H1 (cell line): ENCODE data around the gene GRK6. TPM values are rescaled to one million over a fixed set of nuclear protein-coding genes. Genes with fewer than 3 reads are reported as not detected.

Experiments
- CTCF ChIA-PET: fragments of 300-600 bp; sonication (Branson Sonifier 250); formaldehyde crosslinking; loops from one replicate; lab custom pipeline; 2021; ENCODE audit not compliant: partially characterized antibody; lab: Charles Lee
- POLR2A ChIA-PET: fragments of 300-600 bp; sonication (Branson Sonifier 250); formaldehyde crosslinking; loops from one replicate; lab custom pipeline; 2021; ENCODE audit warnings: inconsistent platforms; ENCODE audit not compliant: partially characterized antibody; lab: Charles Lee
- DNase-seq, 2 experiments: peaks; one replicate each; pipeline versions ENCODE4 v3.0.0 to v3.0.0-alpha.2; 2010 to 2022; ENCODE audit warnings: low spot score in 2 of 2, low read depth in 1 of 2, mixed read lengths in 1 of 2
- FAIRE-seq: peaks from 2 replicates; lab custom pipeline; 2011; peaks lifted over from hg19 to GRCh38; lab: Jason Lieb, UNC
- H2AFZ ChIP-seq: 2 replicates; pipeline ENCODE4 v1.8.1; 2012; ENCODE audit warnings: low read length, inconsistent platforms
- H2AK5ac ChIP-seq: 2 replicates; pipeline ENCODE4 v1.6.1; 2013; ENCODE audit warnings: low read depth, low read length
- H2BK120ac ChIP-seq: replicated peaks from 2 replicates; pipeline ENCODE3; 2013; ENCODE audit warnings: low read depth, low read length, inconsistent platforms
- H2BK12ac ChIP-seq: 2 replicates; pipeline ENCODE4 v1.6.1; 2013; ENCODE audit warnings: low read depth, low read length
- H2BK15ac ChIP-seq: 2 replicates; pipeline ENCODE4 v1.6.1; 2013; ENCODE audit warnings: low read length
- H2BK20ac ChIP-seq: 2 replicates; pipeline ENCODE4 v1.6.1; 2013; ENCODE audit warnings: low read length
- H2BK5ac ChIP-seq: 2 replicates; pipeline ENCODE4 v1.6.1; 2013; ENCODE audit warnings: low read depth, low read length
- H3K14ac ChIP-seq: 2 replicates; pipeline ENCODE4 v1.6.1; 2013; ENCODE audit warnings: inconsistent platforms; ENCODE audit not compliant: insufficient read length
- H3K18ac ChIP-seq: 2 replicates; pipeline ENCODE4 v1.6.1; 2013; ENCODE audit warnings: low read length; ENCODE audit errors: extremely low read depth
- H3K23ac ChIP-seq: 2 replicates; pipeline ENCODE4 v1.6.1; 2013; ENCODE audit warnings: inconsistent platforms; ENCODE audit not compliant: insufficient read length
- H3K23me2 ChIP-seq: 2 replicates; pipeline ENCODE4 v1.6.1; 2013; ENCODE audit warnings: low read depth, low read length
- H3K27ac ChIP-seq: 2 replicates; pipeline ENCODE4 v1.6.1; 2011; ENCODE audit warnings: low read depth, low read length, inconsistent platforms
- H3K27me3 ChIP-seq, 4 experiments: replicated peaks in 1 of 4; 1 replicate in 1 of 4; 2 replicates in 3 of 4; pipeline versions ENCODE4 v1.6.1 to v1.8.1; 2011 to 2013; ENCODE audit warnings: low read length in 3 of 4, mild to moderate bottlenecking in 3 of 4, inconsistent platforms in 2 of 4, mixed read lengths in 2 of 4, moderate library complexity in 1 of 4; ENCODE audit not compliant: control insufficient read depth in 3 of 4, insufficient read depth in 3 of 4; ENCODE audit errors: extremely low read depth in 1 of 4
- H3K36me3 ChIP-seq, 4 experiments: 2 replicates each; pipeline versions ENCODE4 v1.6.1 to v1.8.1; 2011 to 2013; ENCODE audit warnings: mild to moderate bottlenecking in 4 of 4, low read length in 3 of 4, moderate library complexity in 2 of 4, control low read depth in 1 of 4, inconsistent platforms in 1 of 4; ENCODE audit not compliant: insufficient read depth in 4 of 4, control insufficient read depth in 2 of 4
- H3K4ac ChIP-seq: replicated peaks from 2 replicates; pipeline ENCODE3; 2013; ENCODE audit warnings: low read length, low read depth, mixed read lengths, inconsistent platforms; ENCODE audit not compliant: insufficient read length
- H3K4me1 ChIP-seq, 4 experiments: replicated peaks in 1 of 4; 1 replicate in 1 of 4; 2 replicates in 3 of 4; pipeline versions ENCODE4 v1.6.1 to v1.8.1; 2011 to 2013; ENCODE audit warnings: low read length in 3 of 4, inconsistent platforms in 2 of 4, mixed read lengths in 1 of 4; ENCODE audit not compliant: insufficient read depth in 4 of 4, control insufficient read depth in 3 of 4
- H3K4me2 ChIP-seq, 2 experiments: 2 replicates each; pipeline versions ENCODE4 v1.6.1 to v1.8.1; 2011 to 2013; ENCODE audit warnings: low read depth in 2 of 2, low read length in 2 of 2, control low read depth in 1 of 2, inconsistent platforms in 1 of 2, mild to moderate bottlenecking in 1 of 2; ENCODE audit not compliant: insufficient read depth in 1 of 2
- H3K4me3 ChIP-seq, 4 experiments: fragments of 200-600, 300-600 bp in 1 of 4; sonication (generic), shearing (Covaris generic), sonication (Bioruptor Twin) in 1 of 4; 2 replicates each; pipeline versions ENCODE4 v1.5.1 to v1.8.1; 2011 to 2016; ENCODE audit warnings: low read length in 4 of 4, low read depth in 3 of 4, control low read depth in 2 of 4, inconsistent platforms in 2 of 4, mild to moderate bottlenecking in 2 of 4, mixed read lengths in 1 of 4, moderate library complexity in 1 of 4; ENCODE audit not compliant: insufficient read depth in 2 of 4; ENCODE audit errors: extremely low read depth in 1 of 4
- H3K56ac ChIP-seq: replicated peaks from 2 replicates; pipeline ENCODE3; 2013; ENCODE audit warnings: low read depth, mild to moderate bottlenecking, mixed read lengths, low read length, inconsistent platforms; ENCODE audit not compliant: insufficient read length
- H3K79me1 ChIP-seq: 2 replicates; pipeline ENCODE4 v1.6.1; 2013; ENCODE audit warnings: low read depth, low read length, control low read depth
- H3K79me2 ChIP-seq, 2 experiments: 2 replicates each; pipeline versions ENCODE4 v1.6.1 to v1.8.1; 2012 to 2013; ENCODE audit warnings: low read length in 2 of 2, mild to moderate bottlenecking in 2 of 2, inconsistent platforms in 1 of 2; ENCODE audit not compliant: insufficient read depth in 2 of 2, control insufficient read depth in 1 of 2
- H3K9ac ChIP-seq, 4 experiments: replicated peaks in 1 of 4; 1 replicate in 1 of 4; 2 replicates in 3 of 4; pipeline versions ENCODE4 v1.6.1 to v1.8.1; 2011 to 2013; ENCODE audit warnings: low read depth in 3 of 4, low read length in 3 of 4, control low read depth in 2 of 4, mild to moderate bottlenecking in 2 of 4, moderate library complexity in 2 of 4, inconsistent platforms in 1 of 4; ENCODE audit errors: extremely low read depth in 1 of 4
- H3K9me3 ChIP-seq, 2 experiments: 2 replicates each; pipeline versions ENCODE4 v1.6.1 to v1.8.1; 2012 to 2013; ENCODE audit warnings: mild to moderate bottlenecking in 2 of 2, moderate library complexity in 2 of 2, control low read depth in 1 of 2, inconsistent platforms in 1 of 2, low read depth in 1 of 2, low read length in 1 of 2, mixed read lengths in 1 of 2; ENCODE audit not compliant: insufficient read depth in 2 of 2
- H4K20me1 ChIP-seq, 2 experiments: replicated peaks in 1 of 2; 2 replicates each; pipeline versions ENCODE3 to v1.8.1; 2011 to 2013; ENCODE audit warnings: inconsistent platforms in 2 of 2, low read length in 2 of 2, mild to moderate bottlenecking in 1 of 2; ENCODE audit not compliant: insufficient read depth in 2 of 2, control insufficient read depth in 1 of 2
- H4K5ac ChIP-seq: 2 replicates; pipeline ENCODE4 v1.6.1; 2013; ENCODE audit warnings: low read length, low read depth, mixed read lengths, inconsistent platforms; ENCODE audit not compliant: insufficient read length
- H4K8ac ChIP-seq: 2 replicates; pipeline ENCODE4 v1.8.0; 2013; ENCODE audit warnings: mild to moderate bottlenecking, moderate library complexity, low read length, inconsistent platforms; ENCODE audit not compliant: insufficient read depth; ENCODE audit errors: extremely low read depth
- H4K91ac ChIP-seq: replicated peaks from 2 replicates; pipeline ENCODE3; 2013; ENCODE audit warnings: low read length, mixed read lengths, inconsistent platforms; ENCODE audit not compliant: insufficient read length
- BACH1 ChIP-seq: IDR thresholded peaks from 2 replicates; pipeline ENCODE4 v1.6.1; 2012; ENCODE audit warnings: low read length, improper control_type of control experiment
- E2F6 ChIP-seq: IDR thresholded peaks from 2 replicates; pipeline ENCODE4 v1.6.1; 2012; ENCODE audit warnings: inconsistent platforms
- WGBS, 2 experiments: shearing (Covaris generic) in 1 of 2; methylation state at CpG; one replicate each; pipeline versions ENCODE4 v1.1.6 to v1.1.7; 2013 to 2015; ENCODE audit warnings: low lambda C conversion rate in 2 of 2, mixed read lengths in 2 of 2, inconsistent platforms in 1 of 2, low coverage in 1 of 2, missing lambda C conversion rate in 1 of 2; ENCODE audit not compliant: insufficient replicate concordance in 2 of 2, insufficient coverage in 1 of 2, insufficient read length in 1 of 2; ENCODE audit errors: extremely low coverage in 1 of 2, missing lambda C conversion rate in 1 of 2; 5-methylcytosine and 5-hydroxymethylcytosine counted together
- polyA plus RNA-seq, 7 experiments: library from polyadenylated mRNA; depleted of rRNA in 3 of 7; stranded (reverse) in 5 of 7; unstranded in 2 of 7; fragments of >200 nt in 5 of 7; fragments of 200-250 nt in 2 of 7; gene quantifications; 1 replicate in 5 of 7; 2 replicates in 1 of 7; 4 replicates in 1 of 7; pipeline versions ENCODE4 v1.2.1 to v1.2.3, GENCODE V29; 2011 to 2013; ENCODE audit warnings: missing spikeins in 2 of 7, mixed read lengths in 2 of 7
- total RNA-seq: library from RNA; stranded (reverse); fragmentation: NEBNext Ultra II Directional; extraction: Animal tissue kit (Norgen Biotek cat#: 25700); gene quantifications from 2 replicates; pipeline ENCODE4 v1.2.1, GENCODE V29; 2021

The GRK6 gene
- total and polyA plus RNA-seq, 2 of the 8 experiments (the other 6 are each of a cell fraction or from before 2014, with no cell fraction given), result 31.8 to 57.8 TPM

- Histone ChIP-seq H2AFZ (no peak overlapping the region), H2AK5ac (no peak overlapping the region), H2BK12ac (no peak overlapping the region), H2BK15ac (no peak overlapping the region), H3K27ac (no peak overlapping the region), H3K9ac (no peak overlapping the region; a peak in 1 of 7 replicates), H3K27me3 (no peaks in the 10 kb centered on the region), H4K8ac (no peak overlapping the region), H4K5ac (no peak overlapping the region), H3K14ac (no peak overlapping the region), H3K4me2 (no peak overlapping the region; a peak in 1 of 4 replicates), H3K23me2 (peaks cover 10% of the 10 kb centered on the region), H4K20me1 (peaks cover 15 to 23% of the 10 kb centered on the region in 2 experiments), H3K18ac (no peak overlapping the region), H3K4me3 (no peak overlapping the region), H3K79me1 (peaks cover 16% of the 10 kb centered on the region), H2BK20ac (no peak overlapping the region), H3K9me3 (no peaks in the 10 kb centered on the region), H3K23ac (no peak overlapping the region), H3K79me2 (peaks cover 0 to 26% of the 10 kb centered on the region in 2 experiments; a peak in 2 of 4 replicates), H2BK5ac (no peak overlapping the region), H3K4ac (no peak overlapping the region), H2BK120ac (no peak overlapping the region), H4K91ac (no peak overlapping the region), H3K36me3 (peaks cover 4 to 22% (median 17%) of the 10 kb centered on the region in 4 experiments; a peak in 5 of 8 replicates), H3K4me1 (peaks cover 4 to 14% (median 9%) of the 10 kb centered on the region in 4 experiments; a peak in 6 of 7 replicates), H3K56ac (no peak overlapping the region)
- FAIRE-seq (no peak), DNase-seq (no peak)
- TF ChIP-seq E2F6, result no peak
- no peak for TF ChIP-seq BACH1
- ChIA-PET CTCF (interaction anchor here (1.0 to 5.9 kb wide), 10 partner anchors 14 to 110 kb away, joined by 3 to 34 read pairs (median 6); partner anchors contain the start of gene F12), POLR2A (interaction anchor here (0.7 to 24.2 kb wide), 8 partner anchors 15 to 49 kb away, joined by 3 to 460 read pairs (median 6); partner anchors contain the start of gene PRR7)
- WGBS, 2 experiments, result 91% methylated on average over 10 of the region's 10 CpGs; no CpG with 5 or more reads in 1 of the 2 experiments
These were observed 2.2 kb downstream of the GRK6 start for GRCh38 chr5:177428574-177429217.
